Right lobe of liver (tissue), 6 donors: ENCODE data around the gene DDX42. TPM values are rescaled to one million over a fixed set of nuclear protein-coding genes. Genes with fewer than 3 reads are reported as not detected.

Source experiments
- ATAC-seq, 4 donors: fragments of 200-7000 bp; cut with Tn5 transposase; one replicate each; pipeline ENCODE4 v1.9.1; 2020; ENCODE audit warnings: mild to moderate bottlenecking in 4 of 4, moderate library complexity in 4 of 4
- DNase-seq, 3 donors: peaks; one replicate each; pipeline ENCODE4 v3.0.0-alpha.2; 2020
- H3K27ac ChIP-seq, 3 donors: fragments of 200-600 bp; one replicate each; pipeline ENCODE4 v1.8.0; 2022
- H3K27me3 ChIP-seq, 2 donors: fragments of 200-600 bp; one replicate each; pipeline ENCODE4 v1.8.0; 2022
- H3K36me3 ChIP-seq, 4 donors: fragments of 200-600 bp; sonication (generic) in 1 of 4; one replicate each; pipeline versions ENCODE4 v1.5.1 to v1.8.0; 2017 to 2022; ENCODE audit warnings: control low read depth in 1 of 4
- H3K4me1 ChIP-seq, 4 donors: fragments of 200-600 bp; sonication (generic) in 1 of 4; one replicate each; pipeline versions ENCODE4 v1.5.1 to v1.8.0; 2017 to 2022; ENCODE audit warnings: control low read depth in 1 of 4
- H3K4me3 ChIP-seq, 3 donors: fragments of 200-600 bp; one replicate each; pipeline ENCODE4 v1.8.0; 2022
- H3K9me3 ChIP-seq, 4 donors: fragments of 200-600 bp; sonication (generic) in 1 of 4; one replicate each; pipeline versions ENCODE4 v1.5.1 to v1.8.0; 2017 to 2022; ENCODE audit warnings: control low read depth in 1 of 4
- CTCF ChIP-seq, 4 donors: fragments of 200-600 bp in 3 of 4; fragments of 450-650 bp in 1 of 4; IDR thresholded peaks; one replicate each; pipeline versions ENCODE4 v1.5.1 to v1.8.0; 2016 to 2022; ENCODE audit warnings: antibody characterized with exemption in 4 of 4, mild to moderate bottlenecking in 2 of 4
- POLR2A ChIP-seq: fragments of 450-650 bp; IDR thresholded peaks from one replicate; pipeline ENCODE4 v1.6.1; 2017; ENCODE audit warnings: antibody characterized with exemption, mild to moderate bottlenecking
- WGBS: methylation state at CpG from one replicate; pipeline ENCODE4 v1.1.6; 2018; ENCODE audit warnings: low coverage, low lambda C conversion rate; ENCODE audit not compliant: insufficient coverage; ENCODE audit errors: missing lambda C conversion rate; 5-methylcytosine and 5-hydroxymethylcytosine counted together
- intact Hi-C, 2 donors: fragments of 100-400 bp; cut with DNase I; formaldehyde crosslinking; loops; one replicate each; pipeline versions ENCODE4 v1.11.2 to v1.14.1; 2022
- total RNA-seq, 6 experiments: library from RNA; depleted of rRNA in 2 of 6; stranded (reverse); fragments of >200 nt in 2 of 6; fragmentation: NEBNext Ultra II Directional in 3 of 6; extraction: Animal tissue kit (Norgen Biotek cat#: 25700) in 3 of 6; gene quantifications; one replicate each; pipeline versions ENCODE4 v1.1.0 to v1.2.4, GENCODE V29; 2016 to 2023
- donor health status: DM: no; HTN: yes; CAD: no.
- donor health status: DM: no; HTN: no; CAD: no.
- donor health status: DM: no; HTN: no; CAD: no.
- donor health status: DM: no; HTN: yes; CAD: no.
- donor health status: DM: no; HTN: yes; CAD: no.

DDX42 gene
- total RNA-seq, 6 experiments from 2014 or later = 28.5 to 45.2 (median 36.2) TPM

- intact Hi-C loops = no loop called here
- peak overlapping the region; percentile 33 to 91 (median 70) for H3K27ac ChIP-seq
Observed at GRCh38 chr17:63741143-63741407, 32.9 kb upstream of the DDX42 start.

GRCh38 chr17:63741408-63742173 lies 32.4 kb upstream of the DDX42 start, which contains the start of gene STRADA:
Gene STRADA, minus strand, starts transcription at chr17:63741799. Its CDS starts 13,430 bp downstream, at chr17:63728369.
- Histone ChIP-seq H3K36me3 (peaks cover 0 to 12% (median 8%) of the 10 kb centered on the region in 4 donors), H3K4me3 (peak within 1 kb of the TSS; percentile 74 to 97 (median 80)), H3K27me3 (no peaks in the 10 kb centered on the region), H3K9me3 (no peaks in the 10 kb centered on the region), H3K4me1 (peaks cover 0 to 8% (median 3%) of the 10 kb centered on the region in 4 donors), H3K27ac (peak within 1 kb of the TSS; percentile 33 to 91 (median 70))
- TF ChIP-seq CTCF (IDR thresholded peaks at IDR 0.05) (no peak), POLR2A (peak; percentile 89)
- WGBS = under 1% methylated on average over 41 of the region's 61 CpGs
- DNase-seq (peak; percentile 99 to 100 (median 100)), ATAC-seq (peak; percentile 97 to 100 (median 98))
- intact Hi-C loops = no loop called here

More at GRCh38 chr17:63741143-63741407, 32.9 kb upstream of the DDX42 start:
- peak in 3 of 4 donors; percentile 26 to 52 (median 31) for ATAC-seq
- Histone ChIP-seq H3K9me3 (no peaks in the 10 kb centered on the region), H3K36me3 (peaks cover 0 to 7% (median 5%) of the 10 kb centered on the region in 4 donors), H3K4me1 (peaks cover 0 to 8% (median 3%) of the 10 kb centered on the region in 4 donors), H3K27me3 (no peaks in the 10 kb centered on the region), H3K4me3 (peak overlapping the region; percentile 74 to 97 (median 80))
- no peak for DNase-seq
- 0% methylated on average over 7 of the region's 14 CpGs for WGBS
- TF ChIP-seq POLR2A (no peak), CTCF (IDR thresholded peaks at IDR 0.05) (no peak)

- TF ChIP-seq POLR2A (no peak), CTCF (IDR thresholded peaks at IDR 0.05) (no peak)
- no peaks in the 10 kb centered on the region for H3K27me3 ChIP-seq
- intact Hi-C loops = no loop called here
- no peaks in the 10 kb centered on the region for H3K4me1 ChIP-seq
- no peak overlapping the region for H3K4me3 ChIP-seq
- peaks cover 0 to 62% (median 34%) of the 10 kb centered on the region in 4 donors for H3K36me3 ChIP-seq
- H3K9me3 ChIP-seq = no peaks in the 10 kb centered on the region
- no peak for DNase-seq
- WGBS = 42% methylated on average over 8 of the region's 8 CpGs
- ATAC-seq = peak; percentile 34 to 56 (median 42)
- no peak overlapping the region for H3K27ac ChIP-seq
Observed at GRCh38 chr17:63751806-63752205, 22.2 kb upstream of the DDX42 start.

- TF ChIP-seq CTCF (IDR thresholded peaks at IDR 0.05) = no peak
- no peak for TF ChIP-seq POLR2A
Observed at GRCh38 chr17:63752707-63753106, 21.3 kb upstream of the DDX42 start.

More at GRCh38 chr17:63752707-63753106, 21.3 kb upstream of the DDX42 start:
- Histone ChIP-seq H3K27ac (no peak overlapping the region), H3K4me3 (no peak overlapping the region), H3K27me3 (no peaks in the 10 kb centered on the region), H3K9me3 (no peaks in the 10 kb centered on the region), H3K4me1 (no peaks in the 10 kb centered on the region), H3K36me3 (peaks cover 0 to 61% (median 27%) of the 10 kb centered on the region in 4 donors)
- WGBS = 25% methylated on average over 1 of the region's 1 CpG
- intact Hi-C loops = no loop called here
- DNase-seq = no peak
- ATAC-seq = no peak
